Right forelimb (tissue), 1 donor: ENCODE results near the gene GNLY.

Experiments used
- DNase-seq: peaks from one replicate; pipeline ENCODE4 v3.0.0-alpha.2; 2018

Gene GNLY

DNA sequence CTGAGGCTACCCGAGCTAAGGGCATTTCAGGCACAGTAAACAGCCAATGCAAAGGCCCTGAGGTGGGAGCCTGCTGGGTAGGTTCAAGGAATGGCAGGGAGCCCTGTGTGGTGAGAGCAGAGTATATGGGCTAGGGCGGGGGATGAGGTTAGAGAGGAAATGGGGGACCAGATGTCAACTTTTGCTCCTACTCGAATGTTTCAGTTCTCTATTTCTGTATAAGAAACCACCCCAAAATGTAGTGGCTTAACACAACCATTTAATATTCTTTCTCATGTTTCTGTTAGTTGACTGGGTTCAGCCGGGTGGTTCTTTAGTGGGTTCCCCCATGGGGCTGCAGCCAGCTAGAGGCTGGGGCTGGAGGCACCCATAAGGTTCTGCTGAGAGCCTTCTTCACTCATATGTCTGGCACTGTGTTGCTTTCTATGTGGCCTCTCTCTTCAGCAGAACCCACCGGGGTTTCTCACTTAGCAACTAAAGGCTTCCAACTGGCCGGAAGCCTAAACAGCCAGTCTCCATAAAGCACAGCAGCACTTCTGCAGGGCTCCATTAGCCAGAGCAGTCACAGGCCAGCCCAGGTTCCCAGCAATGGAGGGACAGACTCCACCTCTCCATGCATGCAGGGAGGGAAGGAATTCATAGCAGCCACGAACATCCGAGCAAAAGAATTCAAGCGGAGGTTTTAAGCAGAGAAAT is 54.0 kb downstream of the GNLY start:
- DNase-seq = peak; percentile 55
